ENCODE data around the gene PHF2.
A peak's percentile ranks its signal among the peaks of the same experiment; 100 is the strongest.

DNA sequence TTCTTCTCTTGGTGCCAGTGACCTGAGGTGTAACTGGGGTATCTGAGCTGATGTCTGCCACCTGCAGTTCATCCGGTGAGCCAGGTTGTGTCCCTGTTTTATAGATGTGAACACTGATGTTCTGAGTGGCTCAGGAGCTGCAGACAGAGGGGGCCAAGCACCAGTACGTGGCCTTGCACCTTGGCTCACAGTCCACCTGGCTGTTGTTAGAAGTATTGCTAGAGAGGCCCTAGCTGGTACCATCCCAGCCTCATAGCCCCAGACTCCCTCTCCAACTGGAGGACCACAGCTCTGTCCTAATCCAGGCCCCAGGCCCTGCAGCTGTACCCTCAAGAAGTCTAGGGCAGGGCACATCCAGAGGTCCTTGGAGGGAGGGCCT is 16.2 kb downstream of the PHF2 start:
- TF ChIP-seq, protein P1, sequence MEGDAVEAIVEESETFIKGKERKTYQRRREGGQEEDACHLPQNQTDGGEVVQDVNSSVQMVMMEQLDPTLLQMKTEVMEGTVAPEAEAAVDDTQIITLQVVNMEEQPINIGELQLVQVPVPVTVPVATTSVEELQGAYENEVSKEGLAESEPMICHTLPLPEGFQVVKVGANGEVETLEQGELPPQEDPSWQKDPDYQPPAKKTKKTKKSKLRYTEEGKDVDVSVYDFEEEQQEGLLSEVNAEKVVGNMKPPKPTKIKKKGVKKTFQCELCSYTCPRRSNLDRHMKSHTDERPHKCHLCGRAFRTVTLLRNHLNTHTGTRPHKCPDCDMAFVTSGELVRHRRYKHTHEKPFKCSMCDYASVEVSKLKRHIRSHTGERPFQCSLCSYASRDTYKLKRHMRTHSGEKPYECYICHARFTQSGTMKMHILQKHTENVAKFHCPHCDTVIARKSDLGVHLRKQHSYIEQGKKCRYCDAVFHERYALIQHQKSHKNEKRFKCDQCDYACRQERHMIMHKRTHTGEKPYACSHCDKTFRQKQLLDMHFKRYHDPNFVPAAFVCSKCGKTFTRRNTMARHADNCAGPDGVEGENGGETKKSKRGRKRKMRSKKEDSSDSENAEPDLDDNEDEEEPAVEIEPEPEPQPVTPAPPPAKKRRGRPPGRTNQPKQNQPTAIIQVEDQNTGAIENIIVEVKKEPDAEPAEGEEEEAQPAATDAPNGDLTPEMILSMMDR (IDR thresholded peaks at IDR 0.05), result peak in 1 of 2 donors; percentile 19
- no peak for TF ChIP-seq POLR2AphosphoS5 (IDR thresholded peaks at IDR 0.05)
- TF ChIP-seq POLR2A (IDR thresholded peaks at IDR 0.05), result no peak

Data from suprapubic skin (tissue), 4 donors.